Thoracic aorta (tissue), 2 donors: ENCODE measurements around the gene PLCB1. TPM values are rescaled to one million over a fixed set of nuclear protein-coding genes. Genes with fewer than 3 reads are reported as not detected.

Source experiments
- ATAC-seq: fragments of 150-250 bp; one replicate; pipeline ENCODE4 v1.8.0; 2017; ENCODE audit warnings: low read depth; ENCODE audit not compliant: insufficient number of reproducible peaks, low FRiP score
- DNase-seq: peaks from one replicate; pipeline ENCODE4 v3.0.0-alpha.2; 2020; ENCODE audit warnings: low spot score
- H3K27ac ChIP-seq, 2 donors: fragments of 200-600 bp; sonication (generic); 1 replicate in 1 of 2; 2 replicates in 1 of 2; pipeline ENCODE4 v1.5.1; 2016; ENCODE audit warnings: mild to moderate bottlenecking in 2 of 2, moderate library complexity in 2 of 2
- H3K27me3 ChIP-seq: fragments of 200-600 bp; sonication (generic); replicated peaks from 2 replicates; pipeline ENCODE4 v1.6.0; 2016; ENCODE audit warnings: mild to moderate bottlenecking; ENCODE audit not compliant: insufficient read depth
- H3K36me3 ChIP-seq: fragments of 200-600 bp; sonication (generic); one replicate; pipeline ENCODE4 v1.5.1; 2016
- H3K4me1 ChIP-seq, 2 donors: fragments of 200-600 bp; sonication (generic); 1 replicate in 1 of 2; 2 replicates in 1 of 2; pipeline versions ENCODE4 v1.5.1 to v1.6.0; 2016; ENCODE audit warnings: low read depth in 2 of 2, mild to moderate bottlenecking in 1 of 2; ENCODE audit not compliant: control insufficient read depth in 1 of 2
- H3K4me3 ChIP-seq: fragments of 200-600 bp; sonication (generic); 2 replicates; pipeline ENCODE4 v1.5.1; 2016; ENCODE audit warnings: mild to moderate bottlenecking
- H3K9me3 ChIP-seq: fragments of 200-600 bp; sonication (generic); 2 replicates; pipeline ENCODE4 v1.5.1; 2016
- total RNA-seq, 2 donors: library from RNA; depleted of rRNA; stranded (reverse); fragments of >200 nt; gene quantifications; one replicate each; pipeline versions ENCODE4 v1.1.0 to v1.2.3, GENCODE V29; 2016
- TF ChIP-seq, protein P1 (sequence below): fragments of 200-600 bp; sonication (generic); IDR thresholded peaks from one replicate; pipeline ENCODE4 v1.5.1; 2019; ENCODE audit warnings: antibody characterized with exemption

Gene PLCB1
- total RNA-seq, 2 donors from 2014 or later = 10.8 to 16.3 TPM

DNA sequence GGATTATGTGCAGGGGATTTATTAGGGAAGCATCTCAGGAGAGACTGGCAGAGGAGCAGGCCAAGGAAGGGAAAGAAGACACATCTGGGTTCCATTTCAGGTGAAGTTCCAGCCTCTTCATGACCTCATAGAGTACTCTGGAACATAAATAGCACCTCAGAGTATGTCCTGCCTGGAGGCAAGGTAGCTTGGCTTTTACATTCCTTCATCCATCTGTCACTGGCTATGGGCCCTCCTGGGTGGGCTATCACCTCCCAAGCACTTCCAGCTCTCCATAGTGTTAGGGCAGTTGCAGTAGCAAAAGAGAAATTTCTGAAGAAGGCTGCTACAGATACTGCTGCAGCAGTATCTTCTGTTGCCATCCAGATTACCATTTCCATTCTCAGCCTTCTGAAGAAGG, 116.0 kb downstream of the PLCB1 start:
- ATAC-seq = no peak
- TF ChIP-seq, protein P1, sequence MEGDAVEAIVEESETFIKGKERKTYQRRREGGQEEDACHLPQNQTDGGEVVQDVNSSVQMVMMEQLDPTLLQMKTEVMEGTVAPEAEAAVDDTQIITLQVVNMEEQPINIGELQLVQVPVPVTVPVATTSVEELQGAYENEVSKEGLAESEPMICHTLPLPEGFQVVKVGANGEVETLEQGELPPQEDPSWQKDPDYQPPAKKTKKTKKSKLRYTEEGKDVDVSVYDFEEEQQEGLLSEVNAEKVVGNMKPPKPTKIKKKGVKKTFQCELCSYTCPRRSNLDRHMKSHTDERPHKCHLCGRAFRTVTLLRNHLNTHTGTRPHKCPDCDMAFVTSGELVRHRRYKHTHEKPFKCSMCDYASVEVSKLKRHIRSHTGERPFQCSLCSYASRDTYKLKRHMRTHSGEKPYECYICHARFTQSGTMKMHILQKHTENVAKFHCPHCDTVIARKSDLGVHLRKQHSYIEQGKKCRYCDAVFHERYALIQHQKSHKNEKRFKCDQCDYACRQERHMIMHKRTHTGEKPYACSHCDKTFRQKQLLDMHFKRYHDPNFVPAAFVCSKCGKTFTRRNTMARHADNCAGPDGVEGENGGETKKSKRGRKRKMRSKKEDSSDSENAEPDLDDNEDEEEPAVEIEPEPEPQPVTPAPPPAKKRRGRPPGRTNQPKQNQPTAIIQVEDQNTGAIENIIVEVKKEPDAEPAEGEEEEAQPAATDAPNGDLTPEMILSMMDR = no peak
- no peak overlapping the region for H3K4me3 ChIP-seq
- no peaks in the 10 kb centered on the region for H3K4me1 ChIP-seq
- DNase-seq = no peak
- H3K27me3 ChIP-seq = no peaks in the 10 kb centered on the region
- H3K27ac ChIP-seq = no peak overlapping the region
- no peaks in the 10 kb centered on the region for H3K9me3 ChIP-seq
- H3K36me3 ChIP-seq = no peaks in the 10 kb centered on the region

DNA sequence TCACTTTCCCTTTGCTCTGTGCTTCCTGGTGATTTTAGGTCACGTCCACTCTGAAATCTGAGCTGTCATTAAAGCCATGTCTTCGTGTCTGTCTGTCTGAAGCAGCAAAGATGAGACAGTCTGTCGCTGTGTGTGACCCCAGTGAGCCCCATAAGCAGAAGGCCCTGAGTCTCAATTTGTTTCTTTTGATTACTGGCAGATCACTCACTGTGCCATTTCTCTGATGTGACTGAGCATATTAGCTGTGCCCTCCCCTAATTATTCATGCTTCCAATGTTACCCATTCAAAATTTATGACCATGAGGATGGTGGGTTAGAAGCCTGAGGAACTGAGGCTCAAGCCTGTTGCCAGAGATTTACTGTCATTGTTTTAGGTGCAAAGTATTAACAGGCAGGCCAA, 117.6 kb downstream of the PLCB1 start:
- TF ChIP-seq, protein P1 = no peak

DNA sequence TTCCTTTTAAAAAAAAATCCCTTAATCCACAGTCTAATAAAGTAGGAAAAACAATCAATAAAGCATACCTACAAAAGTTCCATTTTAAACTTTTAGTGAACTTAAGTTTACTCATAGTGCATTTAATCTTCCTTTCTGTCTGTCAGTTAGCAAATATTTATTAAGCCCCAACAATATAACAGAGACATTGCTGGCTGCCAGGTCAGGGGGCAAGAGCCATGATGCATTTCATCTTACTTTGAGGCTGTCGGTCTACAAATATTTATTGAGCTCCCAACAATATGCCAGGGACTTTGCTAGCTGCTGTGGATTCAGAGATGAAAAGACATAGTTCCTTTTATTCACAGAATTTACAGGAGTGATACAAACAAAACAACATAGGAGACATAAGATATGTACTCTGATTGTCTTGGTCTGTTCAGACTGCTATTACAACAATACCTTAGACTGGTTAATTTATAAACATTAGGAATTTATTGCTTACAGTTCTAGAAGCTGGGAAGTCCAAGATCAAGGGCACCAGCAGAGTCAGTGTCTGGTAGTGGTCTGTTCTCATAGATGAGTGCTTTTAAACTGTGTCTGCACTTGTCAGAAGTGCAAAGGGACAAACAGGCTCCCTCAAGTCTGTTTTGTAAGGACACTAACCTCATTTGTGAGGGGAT, 118.6 kb downstream of the PLCB1 start:
- Histone ChIP-seq H3K9me3 (no peaks in the 10 kb centered on the region), H3K27ac (no peak overlapping the region), H3K27me3 (no peaks in the 10 kb centered on the region), H3K4me1 (no peaks in the 10 kb centered on the region), H3K4me3 (no peak overlapping the region), H3K36me3 (no peaks in the 10 kb centered on the region)
- no peak for DNase-seq
- no peak for ATAC-seq
- TF ChIP-seq, protein P1 = no peak

More for the DNA sequence above, 117.6 kb downstream of the PLCB1 start:
- H3K4me3 ChIP-seq = no peak overlapping the region
- H3K9me3 ChIP-seq = no peaks in the 10 kb centered on the region
- no peak for ATAC-seq
- no peaks in the 10 kb centered on the region for H3K4me1 ChIP-seq
- DNase-seq = no peak
- no peak overlapping the region for H3K27ac ChIP-seq
- no peaks in the 10 kb centered on the region for H3K27me3 ChIP-seq
- no peaks in the 10 kb centered on the region for H3K36me3 ChIP-seq

DNA sequence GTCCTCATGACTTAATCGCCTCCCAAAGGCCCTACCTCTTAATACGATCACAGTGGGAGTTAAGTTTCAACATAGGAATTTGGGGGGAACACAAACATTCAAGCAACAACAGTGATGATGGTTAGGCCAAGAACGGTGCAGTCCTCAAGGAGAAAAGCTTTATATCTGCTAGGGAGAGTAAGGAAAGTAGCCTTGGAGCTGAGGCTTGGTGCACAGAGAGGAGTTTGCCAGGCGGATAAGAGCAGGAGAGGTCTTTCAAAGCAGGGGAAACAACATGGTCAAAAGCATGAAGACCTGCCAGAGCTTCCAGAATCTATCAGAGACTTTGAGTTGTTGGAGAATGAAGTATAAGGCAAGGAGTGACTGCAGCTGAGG, 119.1 kb downstream of the PLCB1 start:
- TF ChIP-seq, protein P1 = no peak
- no peaks in the 10 kb centered on the region for H3K4me1 ChIP-seq
- no peak overlapping the region for H3K27ac ChIP-seq
- no peak overlapping the region for H3K4me3 ChIP-seq
- H3K9me3 ChIP-seq = no peaks in the 10 kb centered on the region
- H3K36me3 ChIP-seq = no peaks in the 10 kb centered on the region
- DNase-seq = no peak
- no peak for ATAC-seq
- no peaks in the 10 kb centered on the region for H3K27me3 ChIP-seq

DNA sequence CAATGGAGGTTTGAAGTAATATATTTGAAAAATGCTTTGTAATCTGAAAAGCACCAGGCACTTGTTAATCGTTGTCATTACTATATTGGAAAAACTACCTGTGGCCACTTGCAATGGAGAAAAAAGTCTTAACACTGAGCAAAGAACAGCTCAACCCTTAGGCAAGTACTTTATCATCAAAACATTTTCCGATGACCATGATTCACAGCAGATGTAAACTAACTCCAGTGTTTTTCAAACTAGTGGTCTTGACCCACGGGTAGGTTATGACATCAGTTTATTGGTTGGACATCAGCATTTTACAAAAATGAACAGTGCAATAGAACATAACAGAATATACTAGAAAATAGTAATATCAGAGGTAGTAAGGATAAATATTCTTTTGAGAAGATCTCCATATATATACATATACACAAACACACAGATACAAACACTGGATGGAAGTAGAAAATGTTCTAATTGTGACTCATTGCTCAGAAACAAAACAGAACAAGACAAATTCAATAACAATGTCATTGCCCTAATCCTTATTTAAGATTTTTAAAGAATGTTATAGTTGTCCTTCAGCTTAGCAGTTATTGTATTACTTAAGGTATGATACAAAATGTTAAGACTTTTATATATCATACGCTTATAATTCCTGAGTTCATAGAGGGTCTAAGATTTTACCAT, 123.0 kb downstream of the PLCB1 start:
- no peak for DNase-seq
- Histone ChIP-seq H3K27ac (no peak overlapping the region), H3K27me3 (no peaks in the 10 kb centered on the region), H3K9me3 (no peaks in the 10 kb centered on the region), H3K4me3 (no peak overlapping the region), H3K4me1 (no peaks in the 10 kb centered on the region), H3K36me3 (no peaks in the 10 kb centered on the region)
- TF ChIP-seq, protein P1 = no peak
- no peak for ATAC-seq
